GM21825 (cell line): ENCODE data around the gene LILRB5.
"Not testable (repeated sequence)": the region's sequence is repeated elsewhere in the genome, so short reads cannot be mapped to it uniquely, and the experiment has no call there.

ENCODE experiments used
- ATAC-seq: cut with Tn5 transposase; IDR thresholded peaks from one replicate; pipeline ENCODE4 v1.9.1; 2021; ENCODE audit warnings: mild to moderate bottlenecking, moderate library complexity; ENCODE audit not compliant: unreplicated experiment

LILRB5 gene

DNA sequence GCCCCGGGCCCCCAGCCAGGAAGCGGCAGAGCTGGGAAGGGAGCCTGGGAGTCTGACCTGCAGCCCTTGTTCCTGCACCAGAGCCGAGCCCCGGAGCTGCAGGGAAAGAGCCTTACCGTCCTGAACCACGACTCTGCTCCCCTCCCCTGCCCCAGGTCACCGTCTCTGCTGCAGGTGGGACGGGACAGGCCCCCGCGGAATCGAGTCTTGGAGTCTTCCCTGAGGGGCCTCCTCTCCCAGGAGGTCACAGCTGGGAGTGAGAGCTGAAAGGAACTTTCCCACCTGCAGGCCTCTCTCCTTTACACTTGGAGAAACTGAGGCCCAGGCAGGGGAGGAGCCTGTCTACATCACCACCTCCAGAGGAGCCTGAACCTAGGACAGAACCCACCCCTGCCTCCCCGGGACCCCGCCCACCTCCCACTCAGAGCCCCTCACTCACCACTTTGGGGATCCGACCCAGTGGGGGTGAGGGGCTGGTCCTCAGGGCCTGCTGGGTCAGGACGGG lies 20.1 kb upstream of the LILRB5 start:
- ATAC-seq: not testable (repeated sequence)

DNA sequence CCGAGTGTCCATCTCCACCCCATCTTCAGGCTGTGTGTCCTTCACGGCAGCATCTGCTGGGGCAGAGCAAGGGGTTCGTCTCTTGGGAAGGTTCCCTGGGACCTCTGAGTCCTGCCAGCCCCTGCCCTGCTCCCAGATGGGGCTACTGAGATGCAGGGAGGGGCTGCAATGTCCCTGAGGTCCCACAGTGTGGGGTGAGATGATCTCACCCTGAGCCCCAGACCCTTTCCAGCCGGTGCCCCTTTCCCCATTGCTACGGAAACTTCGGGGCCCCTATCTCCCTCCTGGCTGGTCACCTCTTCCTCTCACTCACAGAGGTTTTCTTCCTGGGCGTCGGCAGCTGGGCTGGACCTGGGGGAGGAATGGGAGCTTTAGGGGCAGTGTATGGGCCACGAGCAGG lies 18.9 kb upstream of the LILRB5 start:
- ATAC-seq: no peak

DNA sequence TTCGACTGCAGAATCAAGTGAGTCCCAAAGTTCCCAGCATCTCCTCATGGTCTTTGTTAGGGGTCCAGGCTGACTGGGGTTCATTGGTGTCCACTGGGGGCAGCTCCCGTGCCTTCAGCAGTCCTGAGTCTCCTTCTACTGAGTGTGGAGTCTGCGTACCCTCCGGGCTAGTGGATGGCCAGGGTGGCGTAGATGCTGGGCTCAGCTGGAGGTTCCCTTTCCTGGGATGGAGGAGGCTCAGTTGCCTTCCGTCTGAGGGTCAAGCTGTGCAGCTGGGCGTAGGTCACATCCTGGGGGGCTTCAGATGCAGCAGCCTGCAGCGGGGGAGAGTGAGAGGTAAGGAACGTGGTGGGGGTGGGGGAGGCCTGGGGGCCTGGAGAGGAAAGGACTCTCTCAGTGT lies 17.4 kb upstream of the LILRB5 start:
- ATAC-seq: not testable (repeated sequence)

GRCh38 chr19:54273821-54274220 lies 16.7 kb upstream of the LILRB5 start:
- ATAC-seq: no peak

DNA sequence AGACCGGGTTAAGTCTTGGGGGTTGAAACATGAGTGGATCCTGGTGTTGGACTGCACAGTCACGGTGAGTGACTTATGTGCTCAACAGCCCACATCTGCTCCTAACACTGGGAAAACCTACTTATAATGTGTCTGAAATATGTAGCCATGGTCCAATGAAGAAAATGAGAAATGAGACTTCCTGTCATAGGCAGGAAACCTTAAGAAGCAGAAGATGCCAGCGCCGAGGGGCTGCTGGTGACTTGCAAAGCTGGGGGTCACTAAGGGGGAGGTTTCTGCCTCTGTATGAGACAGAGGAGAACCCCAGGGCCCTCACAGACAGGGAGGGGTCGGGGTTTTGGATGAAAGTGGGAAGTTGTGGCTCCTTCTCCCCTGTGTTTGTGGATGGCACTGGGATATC lies 15.1 kb upstream of the LILRB5 start:
- ATAC-seq: not testable (repeated sequence)

- ATAC-seq: not testable (repeated sequence)
Measured at GRCh38 chr19:54271587-54271986, 14.5 kb upstream of the LILRB5 start.

- no peak for ATAC-seq
Measured at GRCh38 chr19:54271106-54271505, 14.0 kb upstream of the LILRB5 start.

GRCh38 chr19:54268936-54269335 lies 11.9 kb upstream of the LILRB5 start:
- no peak for ATAC-seq

GRCh38 chr19:54266133-54266532 lies 9.1 kb upstream of the LILRB5 start:
- ATAC-seq: no peak

GRCh38 chr19:54262470-54262869 lies 5.4 kb upstream of the LILRB5 start:
- ATAC-seq: no peak

DNA sequence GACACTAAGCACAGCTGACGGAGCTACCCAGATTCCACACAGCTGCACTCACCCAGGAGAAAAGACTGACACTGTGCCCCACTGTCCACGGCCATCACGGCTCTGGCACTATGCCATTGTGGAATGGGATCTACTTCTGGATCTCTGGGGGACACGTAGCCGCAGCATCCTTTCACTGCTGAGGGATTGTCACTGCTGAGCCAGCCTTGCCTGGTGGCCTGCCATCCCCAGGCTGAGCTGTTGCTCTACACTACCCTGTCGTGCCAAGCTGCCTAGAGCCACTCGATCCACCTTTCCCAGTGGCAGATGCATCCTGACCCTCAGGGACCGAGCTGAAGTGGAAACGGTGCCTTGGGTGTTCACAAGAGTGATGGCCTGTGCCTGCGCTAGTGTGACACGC lies 5.0 kb upstream of the LILRB5 start:
- no peak for ATAC-seq

DNA sequence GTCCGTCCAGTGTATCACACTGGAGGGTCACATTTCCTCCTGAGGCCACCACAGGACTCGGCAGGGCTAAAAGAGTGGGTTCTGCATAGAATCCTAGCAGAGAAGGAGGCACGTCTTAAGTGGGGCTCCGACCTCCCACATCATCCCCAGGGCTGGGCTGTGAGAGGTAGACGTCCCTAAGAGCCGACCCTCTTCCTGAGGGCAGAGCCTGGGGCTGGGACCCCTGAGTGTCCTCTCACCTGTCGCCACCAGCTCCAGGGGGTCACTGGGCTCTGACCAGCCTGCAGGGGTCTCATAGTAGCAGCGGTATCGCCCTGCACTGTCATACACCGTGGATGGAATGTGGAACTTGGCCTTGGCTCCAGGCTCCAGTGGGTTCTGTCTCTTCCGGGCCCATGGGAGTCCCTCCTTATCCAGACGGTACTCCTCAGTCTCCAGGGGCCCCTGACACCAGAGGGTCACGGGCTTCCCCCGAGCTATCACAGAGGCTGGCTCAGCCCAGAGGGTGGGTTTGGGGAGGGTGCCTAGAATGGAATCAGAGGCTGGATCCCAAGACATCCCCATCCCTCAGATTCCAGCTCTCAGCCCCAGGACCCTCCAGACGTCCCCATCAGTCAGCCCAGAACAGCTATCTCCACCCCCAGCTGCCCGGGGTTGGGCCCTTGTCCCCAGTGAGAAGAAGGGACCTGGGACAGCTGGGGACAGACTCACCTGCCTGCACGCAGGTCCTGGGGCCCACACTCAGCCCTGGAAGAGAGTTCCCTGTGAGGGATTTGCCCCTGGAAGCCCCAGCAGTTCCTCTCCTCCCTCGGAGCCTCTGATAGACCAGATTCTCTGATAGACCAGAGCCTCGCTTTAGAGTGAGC lies 590 bp downstream of the LILRB5 start:
- no peak for ATAC-seq

DNA sequence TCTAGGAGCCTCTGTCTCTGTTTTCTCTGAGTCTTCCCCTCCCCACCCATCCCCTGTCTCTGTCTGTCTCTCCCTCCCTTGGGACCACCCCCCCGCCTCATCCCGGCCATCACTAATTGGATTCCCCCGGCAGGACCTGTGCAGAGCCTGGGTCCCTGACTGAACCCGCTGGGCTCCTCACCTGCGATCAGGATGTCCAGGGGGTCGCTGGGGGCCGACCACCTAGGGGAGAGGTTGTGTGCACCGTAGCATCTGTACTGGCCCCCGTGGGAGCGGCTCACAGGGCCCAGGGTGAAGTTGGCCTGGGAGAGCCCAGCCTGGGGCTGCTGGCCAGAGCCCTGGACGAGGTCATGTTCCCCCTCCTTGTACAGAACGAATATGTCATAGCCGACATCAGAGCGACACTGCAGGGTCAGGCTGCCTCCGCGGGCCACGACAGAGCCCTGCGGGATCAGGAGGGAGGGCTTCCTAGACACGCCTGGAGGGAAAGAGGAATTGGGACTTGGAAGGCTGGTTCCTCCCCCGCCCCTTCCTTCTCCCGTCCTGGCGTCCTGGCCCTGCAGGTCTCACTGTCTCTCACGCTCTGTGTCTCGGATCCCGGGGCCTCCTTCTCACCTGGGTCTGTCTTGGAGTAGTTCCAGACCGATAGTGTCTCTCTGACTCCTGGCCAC lies 1.8 kb downstream of the LILRB5 start:
- ATAC-seq: no peak

DNA sequence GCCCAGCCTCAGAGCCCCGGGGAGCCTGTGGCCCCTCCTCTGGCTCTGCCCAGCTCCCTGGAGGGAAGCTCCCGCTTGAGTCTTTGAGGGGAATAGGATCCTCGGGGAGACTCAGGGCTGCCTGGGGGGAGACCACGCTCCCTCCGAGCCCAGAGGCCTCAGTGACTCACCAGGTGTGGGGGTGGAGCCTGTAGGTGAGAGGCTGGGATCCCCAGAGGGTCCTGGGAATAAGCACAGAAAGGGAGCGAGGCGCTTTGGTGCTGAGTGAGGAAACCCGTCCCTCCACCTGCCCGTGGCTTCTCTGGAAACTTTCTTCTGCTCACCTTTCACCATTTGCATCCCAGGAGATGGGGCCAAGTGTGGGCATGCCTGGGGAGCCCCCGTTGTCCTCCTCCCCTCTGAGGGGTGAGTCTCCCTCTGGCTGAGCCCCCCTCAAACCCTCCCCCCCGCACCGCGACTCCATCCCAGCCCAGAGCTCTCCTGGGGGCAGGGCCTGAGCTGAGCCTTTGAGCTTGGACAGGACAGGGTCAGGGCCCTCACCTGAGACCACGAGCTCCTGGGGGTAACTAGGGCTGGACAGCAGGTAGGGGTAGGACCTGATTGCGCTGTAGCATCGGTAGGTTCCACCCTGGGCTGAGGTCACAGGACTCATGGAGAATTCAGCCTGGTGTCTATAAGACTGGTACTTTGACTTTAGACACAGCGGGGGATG lies 2.7 kb downstream of the LILRB5 start:
- ATAC-seq: no peak

GRCh38 chr19:54253331-54254194 lies 3.5 kb downstream of the LILRB5 start:
- ATAC-seq: no peak

- no peak for ATAC-seq
Measured at GRCh38 chr19:54252845-54253244, 4.2 kb downstream of the LILRB5 start.

GRCh38 chr19:54252243-54252642 lies 4.8 kb downstream of the LILRB5 start:
- ATAC-seq: no peak

GRCh38 chr19:54248016-54248601 lies 9.0 kb downstream of the LILRB5 start:
- no peak for ATAC-seq

- no peak for ATAC-seq
Measured at GRCh38 chr19:54247106-54247930, 9.8 kb downstream of the LILRB5 start.
